SK-N-MC (cell line): Measurements from ENCODE around the gene C2CD3.

Source experiments
- EZH2 ChIP-seq: fragments of 200-600 bp; sonication (generic); IDR thresholded peaks from one replicate; pipeline ENCODE4 v1.6.1; 2017; ENCODE audit warnings: antibody characterized with exemption
- POLR2AphosphoS5 ChIP-seq: IDR thresholded peaks from 2 replicates; pipeline ENCODE4 v1.6.1; 2012; ENCODE audit warnings: mild to moderate bottlenecking, low read depth, low read length, borderline replicate concordance

DNA sequence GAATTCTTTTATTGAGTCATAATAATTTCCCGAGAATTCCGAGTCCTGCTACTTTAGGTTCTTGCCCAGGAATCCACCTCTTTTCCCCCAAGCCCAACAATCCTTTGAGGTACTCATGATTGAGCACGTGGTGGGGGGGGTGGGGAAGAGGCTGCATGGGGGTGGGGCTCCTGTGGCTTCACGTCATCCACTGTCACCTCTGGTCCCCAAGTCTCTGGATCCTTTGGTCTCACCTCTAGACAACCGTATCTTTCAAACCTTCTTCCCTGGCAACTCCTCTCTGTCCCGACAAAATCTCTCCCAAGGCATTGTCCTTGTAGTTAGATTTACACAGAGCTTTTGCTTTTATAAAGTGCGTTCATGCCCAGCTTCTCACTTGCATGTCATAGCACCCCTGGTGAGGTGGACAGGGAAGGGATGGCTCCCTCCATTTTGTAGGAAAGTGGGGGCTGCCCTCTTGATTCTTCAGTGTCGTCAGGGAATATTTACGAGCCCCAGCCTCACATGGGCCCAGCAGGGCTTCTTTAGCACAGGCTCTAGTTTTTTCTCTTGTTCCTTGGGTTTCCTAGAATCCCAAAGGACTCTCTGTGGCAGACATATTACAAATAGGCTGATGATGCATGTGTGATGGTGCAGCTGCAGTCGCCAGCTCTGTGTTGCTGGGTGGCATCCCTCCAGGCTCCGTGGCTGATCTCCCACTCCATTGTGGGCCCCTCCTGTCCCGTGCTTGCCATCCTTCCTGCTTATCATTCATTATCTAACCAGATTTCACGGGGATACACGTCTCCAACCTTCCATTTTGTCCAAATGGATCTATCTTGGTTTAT lies 170.3 kb downstream of the C2CD3 start:
- TF ChIP-seq POLR2AphosphoS5 (no peak), EZH2 (no peak)
